Tibial nerve (tissue), 4 donors: ENCODE data around the gene PSME2. TPM values are rescaled to one million over a fixed set of nuclear protein-coding genes. Genes with fewer than 3 reads are reported as not detected.

Experiments used
- DNase-seq, 2 donors: peaks; one replicate each; pipeline ENCODE4 v3.0.0-alpha.2; 2019; ENCODE audit warnings: low spot score in 2 of 2
- H3K27ac ChIP-seq, 4 donors: fragments of 200-600 bp; sonication (generic) in 3 of 4; one replicate each; pipeline ENCODE4 v1.5.1; 2017 to 2019; ENCODE audit warnings: mild to moderate bottlenecking in 1 of 4
- H3K27me3 ChIP-seq, 2 donors: fragments of 200-600 bp; sonication (generic) in 1 of 2; one replicate each; pipeline versions ENCODE4 v1.5.1 to v1.6.0; 2017 to 2019
- H3K36me3 ChIP-seq, 3 donors: fragments of 200-600 bp; sonication (generic); one replicate each; pipeline ENCODE4 v1.5.1; 2018 to 2019
- H3K4me1 ChIP-seq, 4 donors: fragments of 200-600 bp; sonication (generic) in 3 of 4; one replicate each; pipeline ENCODE4 v1.5.1; 2017 to 2019
- H3K4me3 ChIP-seq, 4 donors: fragments of 200-600 bp; sonication (generic) in 3 of 4; one replicate each; pipeline ENCODE4 v1.5.1; 2017 to 2019; ENCODE audit warnings: mild to moderate bottlenecking in 1 of 4, moderate library complexity in 1 of 4
- H3K9me3 ChIP-seq, 4 donors: fragments of 200-600 bp; sonication (generic) in 3 of 4; one replicate each; pipeline ENCODE4 v1.5.1; 2017 to 2019
- CTCF ChIP-seq, 5 experiments: fragments of 200-600 bp in 3 of 5; fragments of 450-650 bp in 2 of 5; sonication (generic) in 3 of 5; IDR thresholded peaks; one replicate each; pipeline ENCODE4 v1.5.1; 2016 to 2019; ENCODE audit warnings: antibody characterized with exemption in 5 of 5, mild to moderate bottlenecking in 3 of 5, moderate library complexity in 2 of 5
- EP300 ChIP-seq, 2 donors: sonication (generic); formaldehyde crosslinking; IDR thresholded peaks; one replicate each; pipeline ENCODE4 v1.6.1; 2017; ENCODE audit warnings: antibody characterized with exemption in 2 of 2, mild to moderate bottlenecking in 1 of 2
- POLR2A ChIP-seq, 2 donors: fragments of 450-650 bp; IDR thresholded peaks; one replicate each; pipeline ENCODE4 v1.6.1; 2017; ENCODE audit warnings: antibody characterized with exemption in 2 of 2, mild to moderate bottlenecking in 2 of 2, moderate library complexity in 2 of 2
- WGBS, 2 donors: methylation state at CpG; one replicate each; pipeline ENCODE4 v1.1.5; 2018; 5-methylcytosine and 5-hydroxymethylcytosine counted together
- total RNA-seq, 4 donors: library from RNA; depleted of rRNA; stranded (reverse); fragments of >200 nt; gene quantifications; one replicate each; pipeline ENCODE4 v1.1.0, GENCODE V29; 2016

The PSME2 gene
- total RNA-seq, 4 donors from 2014 or later, result 33.7 to 64.0 (median 51.9) TPM

- TF ChIP-seq POLR2A (IDR thresholded peaks at IDR 0.05) (no peak), CTCF (IDR thresholded peaks at IDR 0.05) (no peak), EP300 (IDR thresholded peaks at IDR 0.05) (no peak)
- Histone ChIP-seq H3K36me3 (peaks cover 8 to 74% (median 32%) of the 10 kb centered on the region in 3 donors), H3K27ac (no peak overlapping the region), H3K9me3 (no peaks in the 10 kb centered on the region), H3K4me3 (no peak overlapping the region), H3K27me3 (no peaks in the 10 kb centered on the region), H3K4me1 (peaks cover 4 to 27% (median 14%) of the 10 kb centered on the region in 4 donors)
- WGBS, 2 donors, result 91 to 97% methylated on average over 9 of the region's 9 CpGs
- DNase-seq, result no peak
Observed at GRCh38 chr14:24150567-24150966, 4.2 kb upstream of the PSME2 start.

GRCh38 chr14:24150061-24150460 lies 3.7 kb upstream of the PSME2 start:
- H3K27me3 ChIP-seq, result no peaks in the 10 kb centered on the region
- peaks cover 4 to 32% (median 18%) of the 10 kb centered on the region in 4 donors for H3K4me1 ChIP-seq
- no peak for DNase-seq
- H3K27ac ChIP-seq, result no peak overlapping the region
- H3K9me3 ChIP-seq, result no peaks in the 10 kb centered on the region
- 89 to 90% methylated on average over 9 of the region's 9 CpGs for WGBS, 2 donors
- no peak overlapping the region for H3K4me3 ChIP-seq
- peaks cover 5 to 69% (median 27%) of the 10 kb centered on the region in 3 donors for H3K36me3 ChIP-seq
- TF ChIP-seq CTCF (IDR thresholded peaks at IDR 0.05) (no peak), EP300 (IDR thresholded peaks at IDR 0.05) (no peak), POLR2A (IDR thresholded peaks at IDR 0.05) (no peak)

GRCh38 chr14:24149302-24149969 lies 3.0 kb upstream of the PSME2 start:
- no peak for TF ChIP-seq EP300 (IDR thresholded peaks at IDR 0.05)
- TF ChIP-seq CTCF (IDR thresholded peaks at IDR 0.05), result no peak
- no peak for TF ChIP-seq POLR2A (IDR thresholded peaks at IDR 0.05)
- WGBS, 2 donors, result 94 to 96% methylated on average over 3 of the region's 3 CpGs
- no peak overlapping the region for H3K4me3 ChIP-seq
- H3K27ac ChIP-seq, result no peak overlapping the region
- no peak for DNase-seq
- no peaks in the 10 kb centered on the region for H3K27me3 ChIP-seq
- peaks cover 4 to 38% (median 19%) of the 10 kb centered on the region in 4 donors for H3K4me1 ChIP-seq
- H3K9me3 ChIP-seq, result no peaks in the 10 kb centered on the region
- peaks cover 5 to 63% (median 22%) of the 10 kb centered on the region in 3 donors for H3K36me3 ChIP-seq

GRCh38 chr14:24147761-24148428 lies 1.5 kb upstream of the PSME2 start:
- Histone ChIP-seq H3K36me3 (peaks cover 5 to 53% (median 20%) of the 10 kb centered on the region in 3 donors), H3K27ac (peak overlapping the region; percentile 85 to 97 (median 92)), H3K9me3 (no peaks in the 10 kb centered on the region), H3K4me1 (peaks cover 4 to 51% (median 19%) of the 10 kb centered on the region in 4 donors), H3K27me3 (no peaks in the 10 kb centered on the region), H3K4me3 (peak overlapping the region; percentile 82 to 98 (median 96))
- TF ChIP-seq EP300 (IDR thresholded peaks at IDR 0.05), result no peak
- no peak for TF ChIP-seq CTCF (IDR thresholded peaks at IDR 0.05)
- TF ChIP-seq POLR2A (IDR thresholded peaks at IDR 0.05), result no peak
- DNase-seq, result no peak
- 4 to 5% methylated on average over 21 to 22 of the region's 29 CpGs for WGBS, 2 donors
